Activated naive CD4-positive, alpha-beta T cell treated with anti-CD3 and anti-CD28 coated beads, Interleukin-2, amount 10 ng/mL, durations not matched to agents 7 days and 5 days (primary cell): Measurements from ENCODE around the gene PLEKHA3.

Experiments used
- CTCF ChIA-PET: fragments of 350-600 bp; sonication (Branson Sonifier 250); formaldehyde crosslinking; loops from one replicate; lab custom pipeline; 2021; ENCODE audit warnings: antibody characterized with exemption; lab: Charles Lee
- DNase-seq: peaks from one replicate; pipeline ENCODE4 v3.0.0-alpha.2; 2020
- H3K27ac Mint-ChIP-seq: one replicate; pipeline ENCODE4 v1.8.0; 2021; ENCODE audit warnings: mild to moderate bottlenecking, moderate library complexity, mixed read lengths
- H3K27me3 Mint-ChIP-seq: one replicate; pipeline ENCODE4 v1.8.0; 2021; ENCODE audit warnings: mild to moderate bottlenecking, mixed read lengths
- H3K36me3 Mint-ChIP-seq: one replicate; pipeline ENCODE4 v1.8.0; 2021; ENCODE audit warnings: mixed read lengths
- H3K4me1 Mint-ChIP-seq: one replicate; pipeline ENCODE4 v1.8.0; 2021; ENCODE audit warnings: mixed read lengths
- H3K4me3 Mint-ChIP-seq: one replicate; pipeline ENCODE4 v1.8.0; 2021; ENCODE audit warnings: mild to moderate bottlenecking, moderate library complexity, mixed read lengths
- H3K9me3 Mint-ChIP-seq: one replicate; pipeline ENCODE4 v1.8.0; 2021; ENCODE audit warnings: mixed read lengths

PLEKHA3 gene

DNA sequence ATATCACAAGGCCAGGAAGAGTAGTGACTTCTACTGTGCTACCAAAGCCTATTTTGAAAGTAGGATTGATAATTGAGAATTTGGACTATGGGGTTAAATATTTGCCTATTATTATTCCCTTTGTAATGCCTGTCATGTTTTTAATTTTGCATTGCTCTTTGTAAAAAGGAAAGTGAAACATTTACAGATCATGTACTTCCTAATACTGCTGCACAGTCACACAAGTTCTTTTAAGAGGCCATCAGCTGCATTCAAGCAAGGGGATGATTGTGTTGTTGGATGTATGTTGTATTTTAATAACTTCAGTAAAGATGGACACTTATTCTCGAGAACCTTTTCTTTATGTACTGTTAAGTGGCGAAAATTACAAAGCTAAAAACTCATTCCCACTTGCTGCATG is 70.1 kb downstream of the PLEKHA3 start:
- Mint-ChIP-seq H3K9me3 (no peaks in the 10 kb centered on the region), H3K4me1 (peaks cover 11% of the 10 kb centered on the region), H3K27me3 (no peaks in the 10 kb centered on the region), H3K27ac (no peak overlapping the region), H3K4me3 (no peak overlapping the region), H3K36me3 (peaks cover 57% of the 10 kb centered on the region)
- DNase-seq: no peak
- CTCF ChIA-PET: no interaction called here

DNA sequence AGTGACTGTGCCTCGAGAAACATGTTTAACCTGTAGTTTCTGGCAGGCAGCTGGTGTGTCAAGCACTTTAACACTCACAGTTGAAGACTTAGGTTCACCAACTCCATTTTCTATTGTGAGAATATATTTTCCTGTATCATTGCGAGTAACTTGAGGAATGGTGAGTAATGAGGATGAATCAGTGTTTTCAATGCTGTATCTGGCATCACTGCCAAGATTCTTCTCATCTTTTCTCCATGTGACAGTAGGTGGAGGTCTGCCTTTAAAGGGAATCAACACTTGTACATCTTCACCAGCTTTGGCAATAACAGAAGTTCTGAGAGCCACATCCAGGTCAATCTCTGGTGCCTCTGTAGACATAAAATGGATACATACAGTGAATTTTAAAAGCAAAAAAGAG is 72.8 kb downstream of the PLEKHA3 start:
- Mint-ChIP-seq H3K27ac (no peak overlapping the region), H3K4me3 (no peak overlapping the region), H3K27me3 (no peaks in the 10 kb centered on the region), H3K9me3 (no peaks in the 10 kb centered on the region), H3K4me1 (peaks cover 16% of the 10 kb centered on the region), H3K36me3 (peaks cover 40% of the 10 kb centered on the region)
- CTCF ChIA-PET: no interaction called here
- no peak for DNase-seq
